ENCODE data around the gene EFNA2. TPM values are rescaled to one million over a fixed set of nuclear protein-coding genes. Genes with fewer than 3 reads are reported as not detected.
A peak's percentile ranks its signal among the peaks of the same experiment; 100 is the strongest.

EFNA2 gene
- polyA plus RNA-seq, 1 experiment, result not detected

GRCh38 chr19:1261538-1261797 is 24.2 kb upstream of the EFNA2 start:
- POLR2A ChIA-PET, result interaction anchor here (0.6 to 2.9 kb wide), 5 partner anchors 8 to 20 kb away, joined by 3 to 34 read pairs (median 5); partner anchors contain the start of genes ATP5F1D, CIRBP and FAM174C
- H3K27ac ChIP-seq (ENCODE audit: low read depth, low read length), result peak overlapping the region; percentile 70
- peak overlapping the region; percentile 66 for H3K4me3 ChIP-seq (ENCODE audit: low read depth, low read length)
- no peaks in the 10 kb centered on the region for H3K27me3 ChIP-seq (ENCODE audit: control insufficient read depth, insufficient read depth, low read length)
- no peak for DNase-seq (ENCODE audit: low read depth, low spot score)
- no peaks in the 10 kb centered on the region; the same call in 1 of the 2 replicates for H3K9me3 ChIP-seq (ENCODE audit: control insufficient read depth, insufficient read depth, low read length)
- TF ChIP-seq CTCF (IDR thresholded peaks at IDR 0.05; ENCODE audit: low read depth, low read length), result peak; percentile 18; the same call in 1 of the 2 replicates
- CTCF ChIA-PET, result no interaction called here

GRCh38 chr19:1261798-1262622 is 23.7 kb upstream of the EFNA2 start:
- no peak for TF ChIP-seq CTCF (IDR thresholded peaks at IDR 0.05; ENCODE audit: low read depth, low read length)
- Histone ChIP-seq H3K4me3 (ENCODE audit: low read depth, low read length) (peak overlapping the region; percentile 66), H3K9me3 (ENCODE audit: control insufficient read depth, insufficient read depth, low read length) (no peaks in the 10 kb centered on the region; the same call in 1 of the 2 replicates), H3K27ac (ENCODE audit: low read depth, low read length) (peak overlapping the region; percentile 70), H3K27me3 (ENCODE audit: control insufficient read depth, insufficient read depth, low read length) (no peaks in the 10 kb centered on the region)
- POLR2A ChIA-PET, result interaction anchor here (0.6 to 2.9 kb wide), 5 partner anchors 7 to 21 kb away, joined by 3 to 34 read pairs (median 5); partner anchors contain the start of genes ATP5F1D, CIRBP and FAM174C
- DNase-seq (ENCODE audit: low read depth, low spot score), result no peak
- CTCF ChIA-PET, result interaction anchor here (1.5 kb wide), 1 partner anchor 18 kb away, joined by 6 read pairs; no protein-coding TSS in a partner anchor

- Histone ChIP-seq H3K4me3 (ENCODE audit: low read depth, low read length) (no peak overlapping the region), H3K27ac (ENCODE audit: low read depth, low read length) (no peak overlapping the region), H3K9me3 (ENCODE audit: control insufficient read depth, insufficient read depth, low read length) (no peaks in the 10 kb centered on the region; the same call in 1 of the 2 replicates), H3K27me3 (ENCODE audit: control insufficient read depth, insufficient read depth, low read length) (no peaks in the 10 kb centered on the region)
- DNase-seq (ENCODE audit: low read depth, low spot score), result no peak
- ChIA-PET POLR2A (interaction anchor here (1.3 to 1.9 kb wide), 2 partner anchors 10 to 21 kb away, joined by 3 to 8 read pairs; partner anchors contain the start of gene ATP5F1D), CTCF (interaction anchor here (1.5 kb wide), 1 partner anchor 18 kb away, joined by 6 read pairs; no protein-coding TSS in a partner anchor)
- TF ChIP-seq CTCF (IDR thresholded peaks at IDR 0.05; ENCODE audit: low read depth, low read length), result no peak
Observed at GRCh38 chr19:1262623-1263123, 23.0 kb upstream of the EFNA2 start.

- no peaks in the 10 kb centered on the region; the same call in 1 of the 2 replicates for H3K9me3 ChIP-seq (ENCODE audit: control insufficient read depth, insufficient read depth, low read length)
- H3K27ac ChIP-seq (ENCODE audit: low read depth, low read length), result peak overlapping the region; percentile 39
- TF ChIP-seq CTCF (IDR thresholded peaks at IDR 0.05; ENCODE audit: low read depth, low read length), result no peak
- POLR2A ChIA-PET, result interaction anchor here (1.9 to 7.1 kb wide), 2 partner anchors 9 to 10 kb away, joined by 8 to 241 read pairs; no protein-coding TSS in a partner anchor
- CTCF ChIA-PET, result interaction anchor here (1.5 kb wide), 1 partner anchor 19 kb away, joined by 6 read pairs; no protein-coding TSS in a partner anchor
- no peak for DNase-seq (ENCODE audit: low read depth, low spot score)
- H3K27me3 ChIP-seq (ENCODE audit: control insufficient read depth, insufficient read depth, low read length), result no peaks in the 10 kb centered on the region
- no peak overlapping the region for H3K4me3 ChIP-seq (ENCODE audit: low read depth, low read length)
Observed at GRCh38 chr19:1263188-1263587, 22.5 kb upstream of the EFNA2 start.
